Right kidney (tissue), 1 donor: ENCODE results near the gene C19orf67.

Experiments
- DNase-seq: peaks from one replicate; pipeline ENCODE4 v3.0.0-alpha.2; 2016

Gene C19orf67

DNA sequence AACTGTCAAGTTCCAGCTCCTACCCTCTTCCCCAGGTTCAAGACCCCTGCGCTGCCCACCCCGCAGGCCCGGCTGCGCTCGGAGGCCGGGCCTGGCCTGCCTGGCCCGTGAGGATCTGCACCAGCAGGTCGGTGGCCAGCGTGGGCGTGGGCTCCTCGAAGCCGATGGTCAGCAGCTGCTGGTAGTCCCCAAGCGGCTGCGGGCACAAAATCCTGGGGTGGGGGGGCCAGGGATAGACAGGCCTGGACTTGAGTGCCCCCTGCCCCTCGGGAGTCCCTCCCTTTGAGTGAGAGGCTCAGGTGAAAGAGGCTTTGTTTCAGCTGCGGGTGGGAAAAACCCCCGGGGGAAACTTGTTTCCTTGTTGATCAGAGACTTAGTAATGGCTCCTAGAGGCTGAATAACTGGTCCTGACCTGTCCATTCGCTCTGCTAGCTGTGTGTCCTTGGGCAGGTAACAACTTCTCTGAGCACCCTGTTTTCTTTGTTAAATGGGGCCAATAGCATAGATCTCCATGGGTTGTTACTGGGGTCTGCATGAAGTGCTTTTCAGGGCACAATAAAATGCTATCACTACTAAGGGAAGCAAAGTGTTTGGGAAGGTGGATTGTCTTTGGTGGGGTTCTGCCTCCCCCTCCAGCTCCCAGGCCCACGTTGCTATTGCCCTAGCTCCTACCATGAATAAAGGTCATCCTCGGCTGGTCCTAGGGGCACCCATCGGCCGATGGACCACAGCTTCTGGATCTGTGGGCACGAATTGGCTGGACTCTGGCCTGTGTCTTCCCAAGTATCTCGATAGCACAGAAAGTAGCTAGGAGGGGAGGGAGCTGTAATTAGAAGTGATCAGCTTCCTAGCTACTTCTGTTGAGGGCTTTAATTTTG, 3.5 kb downstream of the C19orf67 start:
- no peak for DNase-seq

DNA sequence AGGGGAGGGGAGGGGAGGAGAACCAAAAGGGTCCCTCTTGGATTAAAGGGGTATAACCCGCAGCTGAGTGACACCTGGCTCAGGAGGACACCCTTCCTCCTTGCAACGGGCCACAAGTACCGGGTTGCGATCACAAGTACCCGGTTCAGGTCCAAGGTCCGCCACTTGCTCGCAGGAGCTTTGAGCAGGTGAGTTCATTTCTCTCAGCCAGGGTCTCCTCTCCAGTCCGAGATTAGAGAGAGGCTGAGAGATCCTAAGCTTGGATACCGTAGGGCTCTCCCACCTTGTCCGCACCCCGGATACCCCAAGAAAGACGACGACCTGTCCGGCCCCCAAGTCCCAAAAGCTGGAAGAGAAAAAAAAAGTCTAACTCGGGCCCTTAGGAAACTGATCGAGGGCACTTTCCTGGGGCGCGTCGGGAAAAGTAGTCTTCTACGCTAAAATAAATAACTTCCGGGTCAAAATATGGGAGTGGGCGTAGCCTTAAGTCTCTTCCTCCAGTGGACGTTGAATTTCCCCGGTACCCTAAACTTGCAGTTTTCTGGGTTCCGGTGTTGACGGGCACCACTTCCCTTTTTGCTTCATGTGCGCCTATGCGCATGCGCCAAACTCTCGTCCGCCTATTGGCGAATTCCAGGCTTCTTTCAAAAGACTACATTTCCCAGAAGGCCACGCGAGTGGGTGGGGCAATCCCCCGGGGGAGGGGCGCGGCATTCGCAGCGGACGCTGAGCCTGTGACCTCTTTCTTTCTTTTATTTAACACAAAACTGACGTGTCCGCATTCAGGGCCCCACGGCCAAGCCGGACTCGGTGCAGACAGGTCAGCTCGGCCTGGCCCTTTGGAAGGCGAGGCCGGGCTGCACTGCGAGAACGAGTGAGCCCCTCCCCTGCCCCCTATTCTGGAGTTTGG, 4.4 kb downstream of the C19orf67 start:
- DNase-seq = peak; percentile 95

DNA sequence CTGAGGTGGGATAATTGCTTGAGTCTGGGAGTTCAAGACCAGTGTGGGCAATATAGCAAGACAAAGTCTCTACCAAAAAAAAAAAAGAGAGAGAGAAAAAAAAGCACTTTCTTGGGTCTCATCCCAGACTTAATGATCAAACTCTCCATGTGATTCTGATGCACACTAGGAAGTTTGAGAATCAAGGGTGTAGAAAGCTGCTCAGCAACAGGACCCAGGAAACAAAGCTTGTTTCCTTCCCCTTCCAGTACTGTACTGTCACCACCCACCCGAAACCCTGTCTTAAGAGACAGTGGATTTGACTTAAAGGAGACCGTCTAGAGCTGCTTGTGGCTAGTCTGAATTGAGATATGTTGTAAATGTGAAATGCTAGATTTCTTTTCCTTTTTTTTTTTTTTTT, 7.2 kb downstream of the C19orf67 start:
- DNase-seq = no peak

GRCh38 chr19:14073925-14074838, 11.4 kb downstream of the C19orf67 start:
- peak; percentile 62 for DNase-seq

- peak; percentile 86 for DNase-seq
These were observed 12.2 kb downstream of the C19orf67 start for GRCh38 chr19:14073261-14073924.

DNA sequence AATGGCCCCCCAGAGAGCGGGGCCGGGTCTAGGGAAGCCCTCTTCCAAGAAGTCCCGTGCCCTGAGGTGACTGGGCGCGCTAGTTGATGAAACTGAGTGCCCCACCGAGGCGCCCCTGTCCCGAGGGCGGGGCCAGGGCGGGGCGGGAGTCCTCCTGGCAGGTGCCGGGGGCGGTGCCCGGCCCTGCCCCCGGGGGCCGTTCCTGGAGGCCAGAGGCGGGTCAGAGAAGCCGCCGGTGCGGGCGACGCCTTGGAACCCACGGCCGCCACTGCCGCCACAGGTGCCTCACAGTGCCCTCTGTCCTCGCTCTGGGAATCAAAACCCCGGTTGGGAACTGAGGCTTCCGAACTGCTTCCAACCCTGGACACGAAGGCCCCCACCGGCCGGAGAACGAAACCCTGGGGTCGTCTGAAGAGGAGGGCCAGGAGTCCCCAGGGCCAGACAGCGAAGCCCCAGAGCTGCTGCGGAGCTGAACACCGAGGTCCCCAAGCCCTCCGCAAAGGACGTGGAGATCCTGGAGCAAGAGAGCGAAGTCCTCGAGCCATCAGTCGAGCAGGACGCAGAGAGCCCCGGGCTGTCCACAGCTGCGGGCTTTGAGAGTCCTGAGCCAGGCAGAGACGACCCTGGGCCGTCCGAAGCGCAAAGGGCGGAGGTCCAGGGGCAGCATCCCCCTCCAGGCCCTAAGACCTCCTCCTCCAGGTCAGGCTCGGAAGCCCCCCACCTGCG, 12.9 kb downstream of the C19orf67 start, which contains the start of gene MISP3:
MISP3 (plus strand) TSS at position 252 of the 726 bp plus-strand sequence. CDS start 524 bp downstream, outside the sequence.
- peak; percentile 83 for DNase-seq

- DNase-seq = no peak
These were observed 15.1 kb downstream of the C19orf67 start for GRCh38 chr19:14070268-14071050.

- DNase-seq = no peak
These were observed 19.4 kb downstream of the C19orf67 start for GRCh38 chr19:14066134-14066533.

DNA sequence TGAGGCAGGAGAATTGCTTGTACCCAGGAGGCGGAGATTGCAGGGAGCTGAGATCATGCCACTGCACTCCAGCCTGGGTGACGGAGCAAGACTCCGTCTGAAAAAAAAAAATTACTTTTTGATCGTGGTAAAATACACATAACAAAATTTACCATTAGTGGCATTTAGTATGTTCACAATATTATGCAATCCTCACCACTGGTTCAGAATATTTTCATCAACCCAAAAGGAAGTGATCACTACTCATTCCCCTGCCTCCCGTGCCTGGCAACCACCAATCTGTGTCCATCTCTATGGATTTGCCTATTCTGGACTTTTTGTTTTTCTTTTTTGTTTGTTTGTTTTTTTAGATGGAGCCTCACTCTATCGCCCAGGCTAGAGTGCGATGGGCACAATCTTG, 22.5 kb downstream of the C19orf67 start:
- DNase-seq = no peak

GRCh38 chr19:14062558-14062855, 23.1 kb downstream of the C19orf67 start:
- no peak for DNase-seq

DNA sequence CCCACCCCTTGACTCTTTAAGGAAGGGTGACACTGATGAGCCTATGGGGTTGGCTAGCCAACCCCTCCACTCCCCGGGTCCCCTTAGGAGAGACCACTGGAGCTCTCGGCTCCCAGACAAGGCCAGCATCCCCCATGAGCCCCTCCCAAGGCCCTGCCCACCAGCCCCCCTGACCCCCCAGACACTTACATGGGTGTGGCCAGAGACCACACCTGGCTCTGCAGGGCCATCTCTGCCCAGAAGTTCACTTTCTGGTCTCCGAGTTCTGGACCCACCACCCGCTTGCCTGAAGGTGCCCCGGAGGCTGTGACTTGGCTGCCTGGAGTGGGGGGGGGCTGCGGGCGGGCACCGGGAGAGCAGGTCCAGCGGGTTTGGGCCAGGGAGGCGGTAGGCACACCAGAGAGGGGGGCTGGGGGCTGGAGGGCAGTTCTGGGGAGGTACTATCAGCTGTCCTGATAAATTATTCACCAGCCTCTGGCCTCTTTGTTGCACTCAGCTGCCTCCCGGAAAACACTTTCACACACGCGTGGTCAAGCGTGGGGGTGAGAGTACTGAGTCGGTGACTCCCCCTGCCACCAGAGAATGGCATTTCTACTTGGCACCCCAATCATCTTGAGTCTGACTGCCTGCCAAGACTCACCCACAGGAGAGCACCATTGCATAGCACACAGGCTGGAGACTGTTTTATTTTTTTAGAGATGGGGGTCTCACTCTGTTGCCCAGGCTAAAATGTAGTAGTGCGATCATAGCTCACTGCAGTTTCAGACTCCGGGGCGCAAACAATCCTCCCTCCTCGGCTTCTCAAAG, 23.6 kb downstream of the C19orf67 start, which contains the start of gene PALM3:
PALM3 (minus strand) TSS at position 326 of the 807 bp plus-strand sequence; CDS start at position 230, 96 bp downstream.
- DNase-seq = peak; percentile 52

GRCh38 chr19:14061081-14061749, 24.4 kb downstream of the C19orf67 start:
- DNase-seq = peak; percentile 48

- peak; percentile 20 for DNase-seq
These were observed 25.9 kb downstream of the C19orf67 start for GRCh38 chr19:14059652-14060155.

- DNase-seq = no peak
These were observed 26.5 kb downstream of the C19orf67 start for GRCh38 chr19:14059093-14059480.

DNA sequence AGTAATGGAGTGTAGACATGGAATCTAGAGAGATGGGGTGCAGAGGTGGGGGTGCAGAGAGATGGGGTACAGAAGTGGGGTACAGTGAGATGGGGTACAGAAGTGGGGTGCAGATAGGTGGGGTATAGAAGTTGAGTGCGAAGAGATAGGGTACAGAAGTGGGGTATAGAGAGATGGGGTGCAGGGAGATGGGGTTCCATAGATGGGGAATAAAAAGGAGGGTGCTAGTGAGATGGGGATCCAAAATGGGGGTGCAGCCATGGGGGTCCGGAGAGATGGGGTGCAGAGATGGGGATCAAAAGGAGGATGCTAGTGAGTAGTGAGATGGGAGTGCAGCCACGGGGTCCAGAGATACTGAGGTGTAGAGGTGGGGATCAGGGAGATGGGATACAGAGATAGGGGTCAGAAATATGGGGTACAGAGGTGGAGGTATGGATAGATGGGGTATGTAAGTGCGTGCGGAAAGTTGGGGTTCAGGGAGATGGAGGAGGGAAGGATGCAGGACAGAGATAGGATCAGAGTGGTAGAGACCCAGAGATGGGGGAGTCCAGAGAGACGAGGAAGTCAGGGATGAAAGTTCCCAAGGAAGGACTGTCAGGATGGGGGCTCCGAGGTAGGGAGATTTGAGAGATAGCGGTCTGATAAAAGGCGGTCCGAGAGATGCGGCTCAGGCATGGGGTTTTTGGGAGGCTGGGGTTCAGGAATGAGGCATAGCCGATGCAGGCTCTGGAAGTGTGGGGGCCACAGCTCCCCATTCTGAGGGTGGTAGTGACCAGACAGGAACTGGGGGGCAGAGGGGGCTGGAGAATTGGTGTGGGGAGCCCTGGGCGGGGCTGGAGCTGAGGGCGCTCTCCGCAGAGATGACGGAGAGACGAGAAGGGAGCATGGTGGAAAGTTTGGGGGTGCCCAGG, 27.1 kb downstream of the C19orf67 start:
- no peak for DNase-seq

- no peak for DNase-seq
These were observed 28.7 kb downstream of the C19orf67 start for GRCh38 chr19:14056741-14057356.
